Stimulated activated CD4-positive, alpha-beta T cell treated with anti-CD3 and anti-CD28 coated beads, Interleukin-4, amount 100 ng/mL, for 24 hours (primary cell): ENCODE results near the gene GALNTL6.
"Not testable (repeated sequence)": the region's sequence is repeated elsewhere in the genome, so short reads cannot be mapped to it uniquely, and the experiment has no call there.

Experiments used
- DNase-seq: peaks from one replicate; pipeline ENCODE4 v3.0.0-alpha.2; 2020

Gene GALNTL6

GRCh38 chr4:172895699-172896098 is 1082.5 kb downstream of the GALNTL6 start:
- DNase-seq: no peak

GRCh38 chr4:172897046-172897445 is 1083.8 kb downstream of the GALNTL6 start:
- DNase-seq: no peak

- no peak for DNase-seq
Measured at GRCh38 chr4:172898715-172899114, 1085.5 kb downstream of the GALNTL6 start.

GRCh38 chr4:172899861-172900260 is 1086.7 kb downstream of the GALNTL6 start:
- DNase-seq: no peak

- DNase-seq: no peak
Measured at GRCh38 chr4:172900900-172901299, 1087.7 kb downstream of the GALNTL6 start.

GRCh38 chr4:172912468-172912867 is 1099.3 kb downstream of the GALNTL6 start:
- DNase-seq: not testable (repeated sequence)

GRCh38 chr4:172917403-172917802 is 1104.2 kb downstream of the GALNTL6 start:
- DNase-seq: not testable (repeated sequence)

GRCh38 chr4:172919269-172919668 is 1106.1 kb downstream of the GALNTL6 start:
- DNase-seq: no peak

GRCh38 chr4:172927096-172927814 is 1114.1 kb downstream of the GALNTL6 start:
- DNase-seq: no peak

GRCh38 chr4:172928347-172928746 is 1115.1 kb downstream of the GALNTL6 start:
- no peak for DNase-seq

GRCh38 chr4:172938072-172938829 is 1125.0 kb downstream of the GALNTL6 start:
- DNase-seq: no peak

GRCh38 chr4:172938870-172939269 is 1125.7 kb downstream of the GALNTL6 start:
- DNase-seq: no peak

- no peak for DNase-seq
Measured at GRCh38 chr4:172942840-172943239, 1129.6 kb downstream of the GALNTL6 start.

- no peak for DNase-seq
Measured at GRCh38 chr4:172945611-172946010, 1132.4 kb downstream of the GALNTL6 start.

GRCh38 chr4:172946503-172946902 is 1133.3 kb downstream of the GALNTL6 start:
- no peak for DNase-seq

- no peak for DNase-seq
Measured at GRCh38 chr4:172947594-172947993, 1134.4 kb downstream of the GALNTL6 start.

GRCh38 chr4:172950990-172951389 is 1137.8 kb downstream of the GALNTL6 start:
- DNase-seq: no peak

GRCh38 chr4:172951679-172952451 is 1138.7 kb downstream of the GALNTL6 start:
- DNase-seq: no peak

GRCh38 chr4:172953896-172954568 is 1140.8 kb downstream of the GALNTL6 start:
- no peak for DNase-seq

GRCh38 chr4:172956340-172956739 is 1143.1 kb downstream of the GALNTL6 start:
- not testable (repeated sequence) for DNase-seq

GRCh38 chr4:172957216-172957615 is 1144.0 kb downstream of the GALNTL6 start:
- no peak for DNase-seq

- no peak for DNase-seq
Measured at GRCh38 chr4:172962564-172963353, 1149.6 kb downstream of the GALNTL6 start.
